Activated naive CD4-positive, alpha-beta T cell (primary cell): ENCODE data around the gene LPO.

Source experiments
- DNase-seq, 4 experiments: peaks; one replicate each; lab custom pipeline; 2025; lab: John Stamatoyannopoulos, UW

Gene LPO

DNA sequence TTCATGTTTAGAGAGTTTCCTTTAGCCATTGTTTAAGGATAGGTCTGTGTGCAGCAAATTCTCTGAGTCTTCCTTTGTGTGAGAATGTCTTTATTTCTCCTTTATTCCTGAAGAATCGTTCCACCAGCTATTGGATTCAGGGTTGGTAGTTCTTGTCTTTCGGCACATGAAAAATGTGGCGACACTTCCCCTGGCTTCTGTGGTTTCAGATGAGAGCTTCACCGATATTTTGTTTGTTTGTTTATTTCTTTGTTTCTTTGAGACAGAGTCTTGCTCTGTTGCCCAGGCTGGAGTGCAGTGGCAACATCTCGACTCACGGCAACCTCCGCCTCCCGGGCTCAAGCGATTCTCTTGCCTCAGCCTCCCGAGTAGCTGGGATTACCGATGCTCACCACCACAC, 23.8 kb downstream of the LPO start:
- DNase-seq: no peak

DNA sequence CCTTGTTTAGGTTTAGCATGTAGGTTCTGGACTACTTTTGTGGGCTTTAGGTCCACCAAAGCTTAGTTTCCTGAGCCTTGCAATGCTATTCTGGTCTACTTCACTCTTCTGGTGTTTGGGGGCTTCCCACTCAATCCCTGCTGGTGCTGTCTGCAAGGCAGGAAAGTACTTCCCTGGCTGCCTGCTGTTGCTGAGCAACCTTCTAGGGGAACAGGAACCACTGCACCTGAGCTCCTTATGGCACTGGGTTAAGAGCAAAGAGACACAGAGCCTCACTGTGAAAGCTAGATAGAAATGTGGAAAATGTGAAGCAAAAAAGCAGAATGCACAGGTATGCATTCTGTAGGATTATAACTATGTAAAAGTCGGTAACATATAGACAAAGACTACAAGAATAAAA, 25.4 kb downstream of the LPO start:
- DNase-seq: no peak

DNA sequence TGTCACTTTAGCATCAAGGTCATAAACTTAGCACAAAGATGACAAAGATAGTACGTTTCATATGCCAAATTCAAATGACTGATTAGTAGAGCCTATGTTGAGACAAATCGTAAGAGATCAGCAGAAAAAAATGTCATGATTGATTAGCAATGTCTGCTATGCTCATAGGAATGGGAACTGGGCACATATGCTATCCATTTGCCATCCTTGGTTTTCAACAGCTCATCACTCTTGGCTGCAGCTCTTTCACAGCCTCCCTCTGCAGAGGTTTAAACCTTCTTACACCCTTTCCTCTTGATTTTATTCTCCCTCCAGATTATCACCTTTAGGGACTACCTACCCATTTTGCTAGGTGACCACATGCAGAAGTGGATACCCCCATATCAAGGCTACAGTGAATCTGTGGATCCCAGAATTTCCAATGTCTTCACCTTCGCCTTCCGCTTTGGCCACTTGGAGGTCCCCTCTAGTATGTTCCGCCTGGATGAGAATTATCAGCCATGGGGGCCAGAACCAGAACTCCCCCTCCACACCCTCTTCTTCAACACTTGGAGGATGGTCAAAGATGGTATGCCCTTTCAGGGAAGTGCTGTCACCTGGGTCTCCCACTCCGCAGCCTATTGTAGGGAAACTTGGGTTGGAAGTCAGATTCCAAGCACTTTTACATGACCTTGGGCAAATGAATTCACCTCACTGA, 26.2 kb downstream of the LPO start:
- DNase-seq: no peak

DNA sequence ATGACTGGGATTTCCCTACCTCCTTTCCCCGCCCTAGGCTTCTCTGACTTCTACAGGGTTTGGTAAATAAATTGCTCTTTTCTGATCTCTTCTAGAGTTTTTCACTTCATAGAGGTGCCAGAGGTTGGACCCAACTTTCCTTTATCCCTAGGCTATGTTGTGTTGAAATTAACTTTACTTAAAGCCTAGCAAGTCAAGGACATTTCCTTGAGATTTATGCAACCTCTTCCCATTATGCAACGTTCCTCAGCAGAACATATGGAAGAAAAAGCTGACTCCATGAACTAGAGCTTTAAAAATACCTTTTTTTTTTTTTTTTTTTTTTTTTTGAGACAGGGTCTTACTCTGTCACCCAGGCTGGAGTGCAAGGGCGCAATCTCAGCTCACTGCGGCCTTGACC, 26.9 kb downstream of the LPO start:
- DNase-seq: no peak

DNA sequence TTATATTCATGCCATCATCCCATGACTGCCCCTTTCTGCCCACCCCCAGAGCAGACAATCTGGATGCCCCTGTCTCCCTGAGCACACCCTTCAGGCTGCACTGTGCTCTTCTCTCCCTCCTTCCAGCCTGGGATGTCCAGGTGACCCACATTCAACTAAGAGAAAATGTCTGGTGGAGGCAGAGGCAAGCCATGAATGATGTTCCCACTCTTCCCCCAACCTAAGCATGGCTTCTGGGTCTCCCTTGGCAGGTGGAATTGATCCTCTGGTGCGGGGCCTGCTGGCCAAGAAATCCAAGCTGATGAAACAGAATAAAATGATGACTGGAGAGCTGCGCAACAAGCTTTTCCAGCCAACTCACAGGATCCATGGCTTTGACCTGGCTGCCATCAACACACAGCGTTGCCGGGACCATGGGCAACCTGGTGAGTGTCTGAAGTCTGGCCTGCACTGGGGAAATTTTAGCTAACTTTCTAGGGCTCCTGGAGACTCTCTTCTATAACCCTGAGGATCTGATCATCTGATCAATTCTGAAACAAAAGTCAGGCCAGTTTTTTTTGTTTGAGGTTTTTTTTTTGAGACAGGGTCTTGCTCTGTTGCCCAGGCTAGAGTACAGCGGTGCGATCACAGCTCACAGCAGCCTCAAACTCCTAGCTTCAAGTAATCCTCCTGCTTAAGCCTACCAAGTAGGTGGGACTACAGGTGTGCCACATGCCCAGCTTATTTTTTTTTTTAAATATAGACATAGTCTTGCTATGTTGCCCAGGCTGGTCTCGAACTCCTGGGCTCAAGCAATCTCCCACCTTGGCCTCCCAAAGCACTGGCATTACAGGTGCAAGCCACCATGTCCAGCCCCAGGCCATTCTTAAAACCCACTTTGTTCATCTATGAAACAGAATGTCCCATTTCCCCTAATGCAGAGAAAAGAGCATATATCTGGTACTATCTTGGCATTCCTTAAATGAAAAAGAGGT, 27.8 kb downstream of the LPO start:
- no peak for DNase-seq

DNA sequence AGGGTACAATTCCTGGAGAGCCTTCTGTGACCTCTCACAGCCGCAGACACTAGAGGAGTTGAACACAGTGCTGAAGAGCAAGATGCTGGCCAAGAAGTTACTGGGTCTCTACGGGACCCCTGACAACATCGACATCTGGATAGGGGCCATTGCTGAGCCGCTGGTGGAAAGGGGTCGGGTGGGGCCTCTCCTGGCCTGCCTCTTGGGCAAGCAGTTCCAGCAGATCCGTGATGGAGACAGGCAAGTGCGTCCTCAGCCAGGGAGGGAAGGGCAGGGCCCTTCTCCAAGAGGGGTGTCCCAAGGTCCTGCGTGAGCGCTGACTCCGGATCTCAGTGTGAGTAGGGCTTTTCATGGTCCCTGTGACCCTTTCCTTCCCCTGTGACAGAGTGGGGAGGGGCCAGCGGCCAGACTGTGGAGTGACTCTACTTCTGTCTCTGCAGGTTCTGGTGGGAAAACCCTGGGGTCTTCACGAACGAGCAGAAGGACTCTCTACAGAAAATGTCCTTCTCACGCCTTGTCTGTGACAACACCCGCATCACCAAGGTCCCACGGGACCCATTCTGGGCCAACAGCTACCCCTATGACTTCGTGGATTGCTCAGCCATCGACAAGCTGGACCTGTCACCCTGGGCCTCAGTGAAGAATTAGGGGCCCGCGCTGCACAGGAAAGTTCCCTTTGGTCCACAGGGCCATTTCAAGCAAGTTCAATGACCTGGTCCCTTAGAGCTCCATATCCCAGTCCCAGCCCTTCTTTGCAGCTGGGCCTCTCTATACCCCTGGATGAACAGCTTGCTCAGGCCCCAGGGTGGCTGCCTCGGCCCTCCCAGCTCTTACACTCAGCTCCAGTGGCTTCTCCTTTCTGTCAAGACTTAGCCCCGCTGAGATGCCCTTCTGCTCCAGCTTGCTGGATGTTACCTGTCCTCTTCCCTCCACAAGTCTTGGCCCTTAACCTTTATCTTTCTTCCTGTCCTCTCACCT, 29.3 kb downstream of the LPO start:
- no peak for DNase-seq

DNA sequence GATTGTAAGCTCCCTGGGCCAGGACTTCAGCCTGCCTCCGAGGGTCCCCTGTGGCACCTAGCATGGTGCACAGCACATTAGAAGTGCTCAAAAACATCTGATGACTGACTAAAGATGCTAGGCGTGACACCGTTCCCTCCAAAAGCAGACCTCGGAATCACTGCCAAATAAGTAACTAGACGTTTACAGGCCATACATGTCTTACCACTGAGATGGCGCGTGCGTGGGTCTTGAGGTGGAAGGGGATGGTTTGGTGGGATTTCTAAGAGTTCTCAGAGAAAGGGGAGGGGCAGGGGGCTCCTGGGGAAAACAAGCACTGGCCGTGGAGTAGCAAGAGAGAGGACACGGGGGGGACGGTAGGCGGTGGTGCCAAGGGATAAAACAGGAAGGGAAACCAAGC, 29.9 kb downstream of the LPO start:
- no peak for DNase-seq

DNA sequence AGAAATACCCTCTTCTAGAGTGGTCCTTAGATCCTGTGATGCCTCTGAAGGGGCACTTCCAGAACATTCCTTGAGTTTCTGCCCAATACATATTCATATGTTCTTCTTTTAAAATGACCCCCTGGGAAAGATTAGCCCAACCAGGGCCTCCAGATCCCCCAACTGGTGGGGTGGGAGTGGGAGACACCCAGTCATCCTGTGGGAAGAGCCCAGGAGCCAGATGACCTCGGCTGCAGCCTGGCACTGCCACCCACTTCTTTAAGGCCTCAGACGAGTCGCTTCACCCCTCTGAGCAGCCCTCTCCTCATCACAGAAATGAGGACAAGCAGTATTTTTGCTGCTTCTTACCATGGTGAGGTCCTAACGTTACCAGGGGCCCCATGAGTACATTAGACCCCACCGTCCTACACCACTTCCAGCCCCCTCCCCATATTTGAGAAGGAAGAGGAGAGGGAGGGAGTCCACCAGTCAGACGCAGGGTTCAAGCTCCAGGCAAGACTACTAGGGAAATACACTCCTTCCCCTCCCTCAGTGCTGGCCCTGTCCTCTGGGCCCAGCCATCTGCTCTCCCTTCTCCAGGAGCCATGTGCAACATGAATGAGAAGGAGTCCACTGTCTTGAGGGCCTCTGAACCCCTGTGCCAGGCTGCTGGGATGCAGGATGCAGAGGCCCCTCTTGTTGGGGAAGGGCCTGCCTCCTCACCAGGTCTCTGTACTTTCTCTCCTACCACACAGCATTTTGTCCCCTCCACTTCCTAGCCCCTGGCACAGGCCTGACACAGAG, 30.6 kb downstream of the LPO start:
- no peak for DNase-seq

DNA sequence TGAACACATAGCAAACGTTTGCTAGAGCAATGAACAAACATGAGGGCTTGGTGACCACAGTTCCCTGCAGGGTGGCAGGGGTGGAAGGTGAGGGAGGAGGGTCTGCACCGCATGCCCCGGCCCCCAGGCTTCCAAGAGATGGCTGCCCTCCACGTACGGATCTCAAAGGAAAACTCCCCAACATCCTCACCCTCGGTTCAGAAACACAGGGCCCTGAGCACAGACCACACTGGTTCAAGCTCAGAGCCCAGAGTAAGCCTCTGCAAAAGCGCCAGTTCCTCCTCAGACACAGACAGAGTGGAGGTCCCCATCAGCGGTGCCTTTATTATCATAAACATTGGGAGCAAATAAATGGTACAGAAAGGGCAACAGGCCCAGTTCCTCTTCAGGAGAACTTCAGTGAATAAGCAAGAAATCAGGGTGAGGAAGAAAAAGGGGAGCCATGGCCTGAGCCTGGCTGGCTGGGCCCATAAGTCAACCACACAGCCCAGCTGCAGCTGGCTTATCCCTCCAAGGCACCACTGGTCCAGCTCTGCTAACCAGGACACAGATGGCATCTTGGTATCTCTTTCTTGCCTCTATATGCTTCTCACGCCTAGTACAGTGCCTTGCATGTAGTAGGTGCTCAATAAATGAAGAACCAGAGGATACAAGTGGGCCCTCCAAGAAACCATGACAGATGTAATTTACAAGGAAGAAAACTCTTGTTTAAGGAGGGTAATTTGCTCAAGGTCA, 31.3 kb downstream of the LPO start:
- DNase-seq: no peak

DNA sequence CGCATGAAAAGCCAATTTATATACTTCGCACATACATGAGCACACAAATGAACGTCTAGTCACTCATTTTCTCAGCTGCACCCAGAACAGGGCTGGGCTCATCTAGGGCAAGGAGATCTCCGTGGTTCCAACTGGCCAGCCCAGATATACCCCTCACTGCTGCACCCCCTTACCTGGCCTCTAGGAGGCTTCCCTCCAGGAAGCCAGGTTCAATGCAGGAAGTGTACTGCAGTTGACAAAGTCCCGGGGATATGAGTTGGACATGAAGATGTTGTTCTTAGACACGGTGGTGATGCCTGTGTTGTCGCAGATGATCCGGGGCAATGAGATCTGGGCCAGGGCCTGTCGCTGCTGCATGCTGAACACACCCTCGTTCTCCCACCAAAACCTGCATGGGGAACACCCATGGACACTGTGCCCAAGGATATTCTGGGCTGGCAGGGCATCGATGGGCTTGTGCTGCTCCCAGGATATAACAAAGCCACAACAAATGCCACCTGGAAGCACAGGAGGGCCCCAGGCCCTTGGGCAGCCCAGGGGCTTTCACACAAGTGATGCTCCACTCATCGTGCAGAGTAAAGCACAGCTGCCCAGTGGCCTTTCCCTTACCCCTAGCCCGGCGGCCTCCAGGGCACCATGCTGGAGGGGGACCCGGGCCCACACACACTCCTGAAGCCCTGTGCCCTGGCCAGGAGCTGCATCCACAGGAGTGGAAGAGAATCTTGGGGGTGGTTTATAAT, 32.3 kb downstream of the LPO start:
- no peak for DNase-seq

DNA sequence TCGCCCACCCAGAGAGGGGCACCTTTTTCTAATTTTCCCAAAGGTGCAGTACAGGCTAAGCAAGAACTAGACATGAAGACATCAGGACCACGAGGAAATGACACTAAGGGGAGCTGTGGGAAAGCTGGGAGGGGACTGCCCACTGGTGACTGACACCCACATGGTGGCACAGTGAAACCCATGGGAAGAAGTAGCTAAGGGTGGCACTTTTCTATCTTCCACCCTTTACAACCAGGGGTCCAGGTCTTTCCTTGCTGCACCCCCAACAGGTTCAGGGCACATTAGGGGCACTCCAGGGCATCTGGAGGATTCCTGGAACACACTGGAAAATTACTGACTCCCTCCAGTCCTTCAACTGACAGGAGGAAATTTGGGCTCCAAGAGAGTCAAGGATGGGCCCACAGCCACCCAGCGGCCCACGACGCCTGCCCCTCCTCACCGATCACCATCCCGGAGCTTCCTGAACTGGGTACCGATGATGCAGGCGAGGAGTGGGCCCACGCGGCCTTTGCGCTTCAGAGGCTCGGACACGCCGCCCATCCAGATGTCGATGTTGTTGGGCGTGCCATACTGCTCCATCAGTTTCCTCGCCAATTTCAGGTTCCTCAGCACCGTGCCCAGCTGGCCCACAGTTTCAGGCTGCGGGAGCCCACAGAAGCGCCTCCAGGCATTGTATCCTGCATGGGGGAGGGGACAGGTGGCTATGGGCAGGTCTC, 33.0 kb downstream of the LPO start:
- DNase-seq: no peak

DNA sequence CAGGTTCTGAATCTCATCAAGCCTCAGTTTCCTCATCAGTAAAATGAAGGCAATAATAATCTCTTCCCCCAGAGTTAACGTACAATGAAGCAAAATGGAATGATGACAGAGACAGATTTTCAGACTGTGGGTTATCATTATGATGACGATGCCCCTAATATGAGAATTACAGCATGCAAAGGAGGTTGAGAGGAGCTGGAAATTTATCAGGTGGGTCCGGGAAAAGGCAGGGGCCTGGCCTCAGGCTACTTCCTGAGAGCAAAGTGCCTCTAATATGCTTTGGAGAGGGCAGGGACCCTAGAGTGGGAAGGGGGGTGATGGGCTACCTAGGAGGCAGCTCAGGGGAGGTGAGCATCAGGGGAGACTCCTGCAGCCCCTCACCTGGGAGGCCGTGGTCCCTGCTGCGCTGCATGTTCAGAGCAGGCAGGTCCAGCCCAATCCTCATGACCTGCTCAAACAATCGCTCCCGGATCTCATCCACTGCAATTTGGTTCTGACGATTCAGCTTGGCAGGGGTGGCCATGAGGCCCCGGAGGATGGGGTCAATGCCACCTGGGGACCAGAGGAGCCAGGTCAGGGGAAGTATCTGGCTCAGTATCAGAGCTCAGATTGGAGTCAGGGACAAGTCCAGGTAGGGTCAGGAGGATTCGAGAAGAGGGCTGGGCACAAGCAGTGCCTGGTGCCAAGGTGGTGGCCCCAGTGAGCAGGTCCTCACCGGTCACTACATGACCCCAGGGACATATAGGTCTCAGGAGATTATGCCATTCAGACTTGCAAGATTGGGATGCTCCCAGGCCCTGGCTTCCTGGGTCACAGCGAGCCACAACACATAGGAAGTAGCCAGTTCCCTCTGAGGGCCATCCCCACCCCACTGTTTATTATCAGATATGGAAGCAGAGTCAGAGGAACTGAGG, 34.2 kb downstream of the LPO start:
- no peak for DNase-seq

DNA sequence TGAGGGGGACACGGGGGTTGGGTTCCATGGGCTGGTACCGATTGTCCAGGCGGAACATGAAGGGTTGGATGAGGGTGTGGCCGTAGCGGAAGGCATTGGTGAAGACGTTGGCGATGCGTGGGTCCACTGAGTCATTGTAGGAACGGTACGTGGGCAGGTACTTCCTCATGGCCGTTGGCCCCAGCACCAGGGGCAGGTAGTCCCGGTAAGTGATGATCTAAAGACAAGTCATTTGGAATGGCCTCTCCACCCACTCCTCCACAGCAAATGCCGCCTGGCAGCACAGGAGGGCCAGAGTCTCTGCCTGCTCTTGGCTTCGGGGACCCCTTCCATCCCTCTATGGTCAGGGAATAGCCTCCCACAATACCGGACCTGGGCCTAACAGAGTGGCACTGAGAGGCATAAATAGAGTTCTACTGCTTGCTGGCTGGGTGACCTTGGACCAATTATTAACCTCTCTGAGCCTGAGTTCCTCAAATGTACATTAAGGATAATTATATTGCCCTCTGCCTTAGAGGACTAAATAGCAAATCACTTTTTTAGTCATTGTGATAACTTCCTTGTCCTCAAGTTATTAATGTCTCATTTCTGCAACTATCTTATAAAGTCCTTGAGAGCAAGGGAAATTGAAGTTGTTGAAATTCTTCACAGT, 35.2 kb downstream of the LPO start:
- no peak for DNase-seq

DNA sequence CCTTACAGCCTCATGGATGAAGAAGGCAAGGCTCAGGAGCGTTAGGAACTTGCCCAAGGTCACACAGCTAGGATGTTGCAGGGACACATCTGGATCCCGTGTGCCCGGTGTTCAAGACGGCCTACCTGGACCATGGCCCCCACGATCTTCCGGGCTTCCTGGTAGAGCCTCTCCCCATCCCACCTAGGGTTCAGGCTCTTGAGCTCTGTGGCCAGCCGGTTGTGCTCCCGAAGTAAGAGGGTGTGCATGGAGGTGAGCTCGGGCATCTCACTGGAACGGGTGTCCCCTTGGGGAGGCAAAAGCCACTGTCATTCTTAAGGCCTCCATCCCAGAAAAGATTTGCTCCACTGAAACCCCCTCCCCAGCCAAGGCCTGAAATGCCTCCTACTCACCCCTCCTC, 37.0 kb downstream of the LPO start:
- DNase-seq: no peak

DNA sequence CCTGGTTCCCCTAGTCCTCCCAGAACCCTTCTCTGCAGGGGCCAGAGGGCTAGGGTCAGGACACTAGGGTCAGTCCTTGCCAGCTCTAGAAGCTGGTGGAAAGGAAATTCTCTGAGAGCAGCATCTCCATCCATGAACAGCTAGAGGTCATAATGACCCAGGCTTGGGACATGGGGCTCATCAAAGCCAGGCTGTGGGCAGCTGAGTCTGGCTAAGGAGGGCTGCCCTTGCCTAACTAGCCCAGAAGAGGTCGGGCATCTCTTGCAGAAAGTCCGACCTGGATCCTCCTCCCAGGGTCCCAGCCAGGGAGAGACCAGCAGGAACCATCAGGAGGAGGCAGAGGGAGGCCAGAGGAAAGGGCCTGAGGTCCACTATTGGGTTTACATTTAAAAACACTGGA, 38.0 kb downstream of the LPO start:
- DNase-seq: no peak

DNA sequence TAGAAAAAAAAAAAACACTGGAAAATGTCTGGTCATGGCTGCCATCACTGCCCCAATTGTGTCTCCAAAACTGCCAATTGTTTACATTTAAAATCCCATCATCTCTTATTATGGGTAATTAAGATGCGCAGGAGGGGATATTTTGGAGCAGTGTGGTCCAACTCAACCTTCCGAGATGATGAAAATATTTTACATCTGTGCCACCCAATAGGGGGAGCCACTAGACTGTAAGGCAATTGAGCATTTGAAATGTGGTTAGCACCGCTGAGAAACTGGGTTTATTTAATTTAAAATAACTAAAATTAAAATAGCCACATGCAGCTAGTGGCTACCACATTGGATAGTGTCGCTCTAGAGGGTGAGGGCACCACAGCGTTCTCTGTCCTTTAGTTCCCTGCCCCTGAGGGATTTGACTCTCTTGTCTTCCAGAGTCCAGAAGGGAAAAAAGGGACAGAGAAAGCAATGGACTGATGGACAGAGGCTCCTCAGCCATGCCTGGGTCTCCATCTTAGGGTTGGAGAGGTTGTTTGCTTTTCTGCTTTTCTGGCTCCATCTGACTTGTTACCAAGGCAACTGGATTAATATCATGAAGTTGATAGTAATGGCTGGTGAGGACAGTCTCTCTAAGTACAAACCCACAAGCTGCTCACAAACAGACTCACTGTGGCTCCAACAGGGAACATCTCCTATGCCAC, 38.9 kb downstream of the LPO start:
- DNase-seq: no peak
